ENCODE data around the gene DNAJC15. TPM values are rescaled to one million over a fixed set of nuclear protein-coding genes. Genes with fewer than 3 reads are reported as not detected.

Gene DNAJC15
- polyA plus RNA-seq, 1 donor from 2014 or later, result 4.0 TPM

Other genes starting within 250 kb of the DNAJC15 start
- gene FAM216B, start 242.0 kb upstream of the DNAJC15 start, polyA plus RNA-seq (ENCODE audit: insufficient read depth, low read depth, low replicate concordance), result not detected
- gene EPSTI1, start 31.3 kb upstream of the DNAJC15 start, polyA plus RNA-seq (ENCODE audit: insufficient read depth, low read depth, low replicate concordance), result 1.4 TPM